A549 (cell line): ENCODE results near the gene PPP1R9B. TPM values are rescaled to one million over a fixed set of nuclear protein-coding genes. Genes with fewer than 3 reads are reported as not detected.

Experiments
- ATAC-seq, 2 experiments: fragments of 200-7000 bp in 1 of 2; fragments of >200 bp in 1 of 2; cut with Nextera tagmentation in 1 of 2; cut with Tn5 transposase in 1 of 2; 3 replicates each; pipeline versions ENCODE4 v1.8.0 to v1.9.1; 2018 to 2020; ENCODE audit warnings: mild to moderate bottlenecking in 1 of 2, moderate library complexity in 1 of 2
- CTCF ChIA-PET: fragments of 300-600 bp; sonication (Branson Sonifier 250); formaldehyde crosslinking; extraction: SDS; loops from one replicate; lab custom pipeline; 2021; ENCODE audit warnings: antibody characterized with exemption, inconsistent platforms; lab: Yijun Ruan, JAX
- POLR2A ChIA-PET: fragments of 350-600 bp; formaldehyde crosslinking; extraction: SDS; loops from one replicate; lab custom pipeline; 2021; ENCODE audit warnings: antibody characterized with exemption, inconsistent platforms; lab: Yijun Ruan, JAX
- DNase-seq, 2 experiments: peaks; one replicate each; pipeline versions ENCODE4 v3.0.0 to v3.0.0-alpha.2; 2011 to 2016; ENCODE audit warnings: low read depth in 1 of 2, low spot score in 1 of 2
- FAIRE-seq: peaks from 2 replicates; lab custom pipeline; 2011; peaks lifted over from hg19 to GRCh38; lab: Jason Lieb, UNC
- H3K27ac ChIP-seq, 2 experiments: fragments of >200 bp; sonication (Bioruptor Twin); formaldehyde crosslinking; 3 replicates each; pipeline ENCODE4 v1.5.1; 2016 to 2017
- H3K4me1 ChIP-seq: fragments of >200 bp; sonication (Bioruptor Twin); formaldehyde crosslinking; 3 replicates; pipeline ENCODE4 v1.6.1; 2016
- H3K4me2 ChIP-seq: fragments of >200 bp; sonication (Bioruptor Twin); formaldehyde crosslinking; 3 replicates; pipeline ENCODE4 v1.6.1; 2016
- H3K4me3 ChIP-seq: fragments of >200 bp; sonication (Bioruptor Twin); formaldehyde crosslinking; 3 replicates; pipeline ENCODE4 v1.5.1; 2016
- H3K9me3 ChIP-seq: fragments of >200 bp; sonication (Bioruptor Twin); formaldehyde crosslinking; 3 replicates; pipeline ENCODE4 v1.6.1; 2016
- ATOH8 ChIP-seq: fragments of 250-450 bp; sonication (Bioruptor Pico); IDR thresholded peaks from 2 replicates; pipeline ENCODE4 v1.5.0; 2020; ENCODE audit warnings: low read depth, mild to moderate bottlenecking, moderate library complexity
- CHD2 ChIP-seq: fragments of 150-350 bp; IDR thresholded peaks from 2 replicates; pipeline ENCODE4 v1.6.1; 2014; ENCODE audit warnings: low read length; ENCODE audit not compliant: partially characterized antibody
- CTCF ChIP-seq: fragments of >200 bp; sonication (Bioruptor Twin); formaldehyde crosslinking; IDR thresholded peaks from 3 replicates; pipeline ENCODE4 v1.5.1; 2016
- EHF ChIP-seq: fragments of 250-450 bp; sonication (Bioruptor Pico); IDR thresholded peaks from 2 replicates; pipeline ENCODE4 v1.5.0; 2020; ENCODE audit warnings: mild to moderate bottlenecking
- ESRRA ChIP-seq: fragments of 150-350 bp; IDR thresholded peaks from 2 replicates; pipeline ENCODE4 v1.6.1; 2014; ENCODE audit warnings: mild to moderate bottlenecking, low read length, borderline replicate concordance
- FOSB ChIP-seq: fragments of 250-450 bp; sonication (Bioruptor Pico); IDR thresholded peaks from 2 replicates; pipeline ENCODE4 v1.5.0; 2020; ENCODE audit warnings: mild to moderate bottlenecking, moderate library complexity
- FOXS1 ChIP-seq: fragments of 250-450 bp; sonication (Bioruptor Pico); IDR thresholded peaks from 2 replicates; pipeline ENCODE4 v1.5.0; 2020; ENCODE audit warnings: mild to moderate bottlenecking, moderate library complexity
- HEYL ChIP-seq: fragments of 250-450 bp; sonication (Bioruptor Pico); IDR thresholded peaks from 2 replicates; pipeline ENCODE4 v1.8.0; 2021; ENCODE audit warnings: mild to moderate bottlenecking, moderate library complexity
- HOXB5 ChIP-seq: fragments of 250-450 bp; sonication (Bioruptor Pico); IDR thresholded peaks from 2 replicates; pipeline ENCODE4 v1.5.0; 2020; ENCODE audit warnings: mild to moderate bottlenecking, moderate library complexity
- JUN ChIP-seq, 2 experiments: fragments of >200 bp; sonication (Bioruptor Twin); formaldehyde crosslinking; IDR thresholded peaks; 2 replicates in 1 of 2; 3 replicates in 1 of 2; pipeline ENCODE4 v1.6.1; 2016 to 2017
- JUNB ChIP-seq: fragments of >200 bp; sonication (Bioruptor Twin); formaldehyde crosslinking; IDR thresholded peaks from 2 replicates; pipeline ENCODE4 v1.6.1; 2016
- KDM1A ChIP-seq: fragments of 200-600 bp; sonication (generic); IDR thresholded peaks from 2 replicates; pipeline ENCODE4 v1.6.1; 2016; ENCODE audit warnings: low read depth, mild to moderate bottlenecking
- KDM5A ChIP-seq: fragments of 200-600 bp; sonication (generic); IDR thresholded peaks from 2 replicates; pipeline ENCODE4 v1.6.1; 2016; ENCODE audit warnings: antibody characterized with exemption, mild to moderate bottlenecking
- MAX ChIP-seq: IDR thresholded peaks from 2 replicates; pipeline ENCODE4 v1.6.1; 2012
- MAZ ChIP-seq: fragments of 150-350 bp; IDR thresholded peaks from 2 replicates; pipeline ENCODE4 v1.6.1; 2014; ENCODE audit warnings: antibody characterized with exemption, low read depth, low read length, borderline replicate concordance
- NFE2L2 ChIP-seq: fragments of 150-350 bp; conservative IDR thresholded peaks from 2 replicates; pipeline ENCODE4 v1.6.1; 2014; ENCODE audit warnings: low read length
- NPAS2 ChIP-seq: fragments of 250-450 bp; sonication (Bioruptor Pico); IDR thresholded peaks from 2 replicates; pipeline ENCODE4 v1.8.0; 2022; ENCODE audit warnings: mild to moderate bottlenecking, moderate library complexity, borderline replicate concordance
- PHF8 ChIP-seq: fragments of 200-600 bp; sonication (generic); IDR thresholded peaks from 2 replicates; pipeline ENCODE4 v1.6.1; 2016; ENCODE audit warnings: low read depth, mild to moderate bottlenecking, antibody characterized with exemption, moderate library complexity, borderline replicate concordance
- POLR2A ChIP-seq: IDR thresholded peaks from 2 replicates; pipeline ENCODE4 v1.6.1; 2012; ENCODE audit warnings: mild to moderate bottlenecking, low read length
- RAD21 ChIP-seq, 2 experiments: fragments of >200 bp in 1 of 2; sonication (Bioruptor Twin) in 1 of 2; formaldehyde crosslinking in 1 of 2; IDR thresholded peaks in 1 of 2; conservative IDR thresholded peaks in 1 of 2; 2 replicates in 1 of 2; 3 replicates in 1 of 2; pipeline ENCODE4 v1.6.1; 2012 to 2018; ENCODE audit warnings: inconsistent platforms in 1 of 2
- RARB ChIP-seq: fragments of 250-450 bp; sonication (Bioruptor Pico); IDR thresholded peaks from 2 replicates; pipeline ENCODE4 v1.8.0; 2021; ENCODE audit warnings: mild to moderate bottlenecking, moderate library complexity
- SMC3 ChIP-seq: fragments of >200 bp; sonication (Bioruptor Twin); formaldehyde crosslinking; IDR thresholded peaks from 3 replicates; pipeline ENCODE4 v1.6.1; 2018; ENCODE audit warnings: inconsistent platforms
- SREBF2 ChIP-seq: fragments of 450-650 bp; IDR thresholded peaks from 2 replicates; pipeline ENCODE4 v1.6.1; 2014; ENCODE audit warnings: mild to moderate bottlenecking, moderate library complexity
- TFCP2L1 ChIP-seq: fragments of 250-450 bp; sonication (Bioruptor Pico); IDR thresholded peaks from 2 replicates; pipeline ENCODE4 v1.5.0; 2021; ENCODE audit warnings: mild to moderate bottlenecking
- USF2 ChIP-seq: fragments of 450-650 bp; IDR thresholded peaks from 2 replicates; pipeline ENCODE4 v1.6.1; 2014; ENCODE audit warnings: antibody characterized with exemption
- ZC3H11A ChIP-seq: fragments of 450-650 bp; IDR thresholded peaks from 2 replicates; pipeline ENCODE4 v1.6.1; 2014; ENCODE audit warnings: antibody characterized with exemption, mild to moderate bottlenecking
- WGBS: methylation state at CpG from one replicate; pipeline ENCODE4 v1.1.6; 2017; ENCODE audit errors: missing lambda C conversion rate; 5-methylcytosine and 5-hydroxymethylcytosine counted together
- polyA plus RNA-seq, 4 experiments: library from polyadenylated mRNA; depleted of rRNA in 3 of 4; stranded (reverse); fragments of >200 nt; fragmentation: RNase III in 1 of 4; extraction: RNeasy Plus Mini Kit Qiagen cat#74134 plus additional on column Dnase treatment in 1 of 4; gene quantifications; 2 replicates in 3 of 4; 3 replicates in 1 of 4; pipeline ENCODE4 v1.2.3, GENCODE V29; 2011 to 2017

The PPP1R9B gene
- polyA plus RNA-seq, 2 of the 4 experiments (the other 2 are of a cell fraction) = 22.0 to 40.6 TPM

- TF ChIP-seq MAZ (peak; percentile 81; the same call in 1 of the 2 replicates), TFCP2L1 (peak; percentile 96), NPAS2 (CRISPR knock-in tag) (peak; percentile 32; the same call in 1 of the 2 replicates), EHF (CRISPR knock-in tag) (no peak), RARB (CRISPR knock-in tag) (no peak)
Measured at GRCh38 chr17:50094753-50095619, 55.5 kb downstream of the PPP1R9B start, which contains the start of gene PDK2 (continued).

GRCh38 chr17:50094243-50094752 is 56.2 kb downstream of the PPP1R9B start:
- peak overlapping the region; percentile 76 for H3K4me3 ChIP-seq
- POLR2A ChIA-PET = interaction anchor here (0.6 to 2.5 kb wide), 9 partner anchors 16 to 67 kb away, joined by 3 to 21 read pairs (median 4); partner anchors contain the start of genes ITGA3 and PPP1R9B
- CTCF ChIA-PET = interaction anchor here (0.6 to 30.9 kb wide), 59 partner anchors 10 to 768 kb away, joined by 3 to 1356 read pairs (median 4); partner anchors contain the start of genes ITGA3, LRRC59, PPP1R9B and SAMD14
- H3K4me1 ChIP-seq = peaks cover 17% of the 10 kb centered on the region
- H3K4me2 ChIP-seq = peak overlapping the region; percentile 85
- H3K27ac ChIP-seq = peak overlapping the region; percentile 40 to 90
- DNase-seq (peak; percentile 91 to 95), FAIRE-seq (peak; percentile 80), ATAC-seq (peak; percentile 51 to 78)
- no peak for TF ChIP-seq TFCP2L1
- no peak for TF ChIP-seq SREBF2
- TF ChIP-seq FOSB (CRISPR knock-in tag) = peak; percentile 67; the same call in 1 of the 2 replicates
- TF ChIP-seq CTCF = peak; percentile 98
- TF ChIP-seq KDM1A = no peak
- TF ChIP-seq ATOH8 = no peak
- TF ChIP-seq ZC3H11A = 0 out of 2 replicates have a peak, but pooled peaks have one; percentile 4
- peak; percentile 79 for TF ChIP-seq SMC3
- TF ChIP-seq HEYL (CRISPR knock-in tag) = no peak
- peak; percentile 65 to 73 for TF ChIP-seq RAD21 (conservative IDR thresholded peaks at IDR 0.05 in 1 of 2, IDR thresholded peaks at IDR 0.05 in 1 of 2)
- TF ChIP-seq CHD2 = no peak
- TF ChIP-seq KDM5A = no peak
- no peak for TF ChIP-seq PHF8
- no peak for TF ChIP-seq USF2
- TF ChIP-seq POLR2A = no peak
- no peak for TF ChIP-seq FOXS1 (CRISPR knock-in tag)
- no peak for TF ChIP-seq RARB (CRISPR knock-in tag)
- TF ChIP-seq NPAS2 (CRISPR knock-in tag) = no peak
- TF ChIP-seq NFE2L2 = no peak
- TF ChIP-seq JUN (IDR thresholded peaks at IDR 0.05) = no peak
- TF ChIP-seq ESRRA = 0 out of 2 replicates have a peak, but pooled peaks have one; percentile 36
- no peak for TF ChIP-seq HOXB5
- TF ChIP-seq JUNB = no peak
- 0 out of 2 replicates have a peak, but pooled peaks have one; percentile 32 for TF ChIP-seq MAX
- TF ChIP-seq, all 56 proteins: peak for 7
- 2% methylated on average over 21 of the region's 21 CpGs for WGBS
- H3K9me3 ChIP-seq = no peaks in the 10 kb centered on the region
